Thoracic aorta (tissue), 2 donors: ENCODE results near the gene LCN10. TPM values are rescaled to one million over a fixed set of nuclear protein-coding genes. Genes with fewer than 3 reads are reported as not detected.

ENCODE experiments used
- ATAC-seq: fragments of 150-250 bp; one replicate; pipeline ENCODE4 v1.8.0; 2017; ENCODE audit warnings: low read depth; ENCODE audit not compliant: insufficient number of reproducible peaks, low FRiP score
- DNase-seq: peaks from one replicate; pipeline ENCODE4 v3.0.0-alpha.2; 2020; ENCODE audit warnings: low spot score
- H3K27ac ChIP-seq, 2 donors: fragments of 200-600 bp; sonication (generic); 1 replicate in 1 of 2; 2 replicates in 1 of 2; pipeline ENCODE4 v1.5.1; 2016; ENCODE audit warnings: mild to moderate bottlenecking in 2 of 2, moderate library complexity in 2 of 2
- H3K27me3 ChIP-seq: fragments of 200-600 bp; sonication (generic); replicated peaks from 2 replicates; pipeline ENCODE4 v1.6.0; 2016; ENCODE audit warnings: mild to moderate bottlenecking; ENCODE audit not compliant: insufficient read depth
- H3K36me3 ChIP-seq: fragments of 200-600 bp; sonication (generic); one replicate; pipeline ENCODE4 v1.5.1; 2016
- H3K4me1 ChIP-seq, 2 donors: fragments of 200-600 bp; sonication (generic); 1 replicate in 1 of 2; 2 replicates in 1 of 2; pipeline versions ENCODE4 v1.5.1 to v1.6.0; 2016; ENCODE audit warnings: low read depth in 2 of 2, mild to moderate bottlenecking in 1 of 2; ENCODE audit not compliant: control insufficient read depth in 1 of 2
- H3K4me3 ChIP-seq: fragments of 200-600 bp; sonication (generic); 2 replicates; pipeline ENCODE4 v1.5.1; 2016; ENCODE audit warnings: mild to moderate bottlenecking
- H3K9me3 ChIP-seq: fragments of 200-600 bp; sonication (generic); 2 replicates; pipeline ENCODE4 v1.5.1; 2016
- CTCF ChIP-seq: fragments of 200-600 bp; sonication (generic); IDR thresholded peaks from one replicate; pipeline ENCODE4 v1.5.1; 2019; ENCODE audit warnings: antibody characterized with exemption
- total RNA-seq, 2 donors: library from RNA; depleted of rRNA; stranded (reverse); fragments of >200 nt; gene quantifications; one replicate each; pipeline versions ENCODE4 v1.1.0 to v1.2.3, GENCODE V29; 2016

The LCN10 gene
- total RNA-seq, 2 donors from 2014 or later: 3.1 to 9.4 TPM

DNA sequence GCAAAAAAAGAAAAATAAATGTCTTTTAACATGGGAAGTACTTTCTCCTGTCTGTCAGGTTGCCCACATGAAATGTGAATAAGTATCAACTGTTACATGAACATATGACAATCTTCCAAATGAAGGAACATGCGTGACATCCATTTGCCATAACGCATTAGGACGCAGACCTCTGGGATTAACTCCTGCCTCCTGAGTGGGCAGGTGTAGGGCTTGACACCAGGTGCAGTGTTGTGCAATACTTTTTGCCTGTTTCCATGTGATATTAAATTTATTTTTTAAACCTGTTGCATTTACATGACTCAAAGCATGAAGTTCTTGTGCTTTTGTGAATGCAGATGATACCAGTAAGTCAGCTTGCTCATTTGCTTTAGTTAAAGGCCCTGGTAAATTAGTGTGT lies 39.7 kb upstream of the LCN10 start:
- Histone ChIP-seq H3K36me3 (no peaks in the 10 kb centered on the region), H3K4me1 (no peaks in the 10 kb centered on the region), H3K27me3 (no peaks in the 10 kb centered on the region), H3K9me3 (no peaks in the 10 kb centered on the region), H3K27ac (no peak overlapping the region), H3K4me3 (no peak overlapping the region)
- no peak for ATAC-seq
- no peak for DNase-seq
- TF ChIP-seq CTCF: no peak

DNA sequence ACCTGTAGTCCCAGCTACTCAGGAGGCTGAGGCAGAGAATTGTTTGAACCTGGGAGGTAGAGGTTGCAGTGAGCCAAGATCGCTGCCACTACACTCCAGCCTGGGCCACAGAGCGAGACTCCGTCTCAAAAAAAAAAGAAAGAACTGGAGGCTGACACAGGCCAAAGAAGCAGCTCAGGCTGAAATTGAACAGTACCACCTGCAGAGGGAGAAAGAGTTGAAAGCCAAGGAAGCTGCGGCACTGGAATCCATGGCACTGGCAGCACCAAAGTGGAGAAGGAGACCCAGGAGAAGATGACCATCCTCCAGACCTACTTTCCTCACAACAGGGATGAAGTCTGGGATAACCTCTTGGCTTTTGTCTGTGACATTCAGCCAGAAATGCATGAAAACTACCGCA lies 37.1 kb upstream of the LCN10 start:
- Histone ChIP-seq H3K9me3 (no peaks in the 10 kb centered on the region), H3K27me3 (no peaks in the 10 kb centered on the region), H3K4me3 (no peak overlapping the region), H3K4me1 (no peaks in the 10 kb centered on the region), H3K36me3 (no peaks in the 10 kb centered on the region), H3K27ac (no peak overlapping the region)
- no peak for TF ChIP-seq CTCF
- DNase-seq (no peak), ATAC-seq (no peak)

GRCh38 chr9:136777359-136777758 lies 34.6 kb upstream of the LCN10 start:
- Histone ChIP-seq H3K27me3 (no peaks in the 10 kb centered on the region), H3K4me1 (no peaks in the 10 kb centered on the region), H3K9me3 (peaks cover 6% of the 10 kb centered on the region), H3K36me3 (no peaks in the 10 kb centered on the region), H3K27ac (no peak overlapping the region), H3K4me3 (no peak overlapping the region)
- DNase-seq (no peak), ATAC-seq (no peak)
- no peak for TF ChIP-seq CTCF

DNA sequence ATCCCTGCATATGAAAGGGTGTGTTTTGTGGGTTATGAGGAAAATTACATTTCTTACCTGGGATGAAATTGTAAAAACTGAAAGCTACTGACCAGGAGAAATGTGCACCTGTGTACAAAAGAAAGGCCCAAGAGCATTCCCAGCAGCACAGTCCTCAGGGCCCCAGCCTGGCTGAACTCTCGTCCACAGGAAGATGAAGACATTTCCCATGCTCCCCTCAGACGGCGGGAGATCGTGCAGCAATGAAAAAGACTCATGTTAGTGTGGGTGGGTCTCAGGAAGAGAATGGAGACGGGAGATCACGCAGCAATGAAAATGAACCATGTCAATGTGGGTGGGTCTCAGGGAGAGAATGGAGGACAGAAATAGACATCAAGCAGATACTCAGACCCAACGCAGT lies 34.2 kb upstream of the LCN10 start:
- Histone ChIP-seq H3K4me1 (no peaks in the 10 kb centered on the region), H3K27me3 (no peaks in the 10 kb centered on the region), H3K4me3 (no peak overlapping the region), H3K36me3 (no peaks in the 10 kb centered on the region), H3K9me3 (peaks cover 6% of the 10 kb centered on the region), H3K27ac (no peak overlapping the region)
- no peak for ATAC-seq
- DNase-seq: no peak
- TF ChIP-seq CTCF: no peak

GRCh38 chr9:136775191-136775590 lies 32.5 kb upstream of the LCN10 start:
- DNase-seq (no peak), ATAC-seq (no peak)
- no peak for TF ChIP-seq CTCF
- peaks cover 6% of the 10 kb centered on the region for H3K9me3 ChIP-seq
- no peak overlapping the region for H3K4me3 ChIP-seq
- no peaks in the 10 kb centered on the region for H3K36me3 ChIP-seq
- H3K27ac ChIP-seq: no peak overlapping the region
- no peaks in the 10 kb centered on the region for H3K27me3 ChIP-seq
- H3K4me1 ChIP-seq: no peaks in the 10 kb centered on the region
